HG03565 (cell line): ENCODE data around the gene AXL.

ENCODE experiments used
- ATAC-seq: cut with Tn5 transposase; IDR thresholded peaks from one replicate; pipeline ENCODE4 v1.9.1; 2021; ENCODE audit warnings: mild to moderate bottlenecking, moderate library complexity; ENCODE audit not compliant: unreplicated experiment

The AXL gene

DNA sequence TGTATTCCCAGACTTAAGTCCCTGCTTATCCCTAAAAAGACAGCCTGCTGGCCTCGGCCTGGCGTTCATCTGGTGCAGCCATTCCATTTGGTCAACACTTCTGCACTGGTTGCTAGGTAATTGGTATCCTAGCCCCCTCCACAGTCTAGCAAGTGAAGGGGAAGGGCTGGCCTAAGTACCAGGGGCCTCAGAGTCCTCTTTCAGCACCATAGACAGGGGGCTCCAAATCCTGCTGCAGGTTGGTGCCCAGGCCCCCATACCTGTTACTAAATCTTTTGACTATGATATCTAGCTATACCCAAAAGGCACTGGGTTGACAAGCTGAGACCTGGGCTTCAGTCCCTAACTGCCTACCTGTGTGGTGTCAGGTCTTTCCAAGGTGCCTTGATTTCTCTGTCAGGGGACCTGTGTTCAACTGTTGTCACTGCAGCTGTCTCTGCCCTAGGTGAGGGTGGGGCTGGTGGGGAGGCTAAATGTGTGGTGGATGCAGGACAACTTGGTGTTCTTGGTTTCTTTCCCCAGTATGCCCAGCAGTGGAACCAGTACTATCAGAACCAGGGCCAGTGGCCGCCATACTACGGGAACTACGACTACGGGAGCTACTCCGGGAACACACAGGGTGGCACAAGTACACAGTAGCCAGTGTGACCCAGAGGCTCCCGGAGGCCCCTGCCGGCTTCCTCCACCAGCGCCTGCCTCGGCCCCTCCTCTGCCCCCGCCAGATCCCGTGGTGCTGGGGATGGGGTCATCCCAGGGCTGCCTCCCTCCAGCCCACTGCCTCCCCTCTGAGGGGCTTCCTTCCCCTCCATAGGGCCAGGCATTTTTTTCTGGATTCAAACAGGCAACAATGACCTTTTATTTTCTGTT is 87.1 kb downstream of the AXL start:
- ATAC-seq, result no peak

DNA sequence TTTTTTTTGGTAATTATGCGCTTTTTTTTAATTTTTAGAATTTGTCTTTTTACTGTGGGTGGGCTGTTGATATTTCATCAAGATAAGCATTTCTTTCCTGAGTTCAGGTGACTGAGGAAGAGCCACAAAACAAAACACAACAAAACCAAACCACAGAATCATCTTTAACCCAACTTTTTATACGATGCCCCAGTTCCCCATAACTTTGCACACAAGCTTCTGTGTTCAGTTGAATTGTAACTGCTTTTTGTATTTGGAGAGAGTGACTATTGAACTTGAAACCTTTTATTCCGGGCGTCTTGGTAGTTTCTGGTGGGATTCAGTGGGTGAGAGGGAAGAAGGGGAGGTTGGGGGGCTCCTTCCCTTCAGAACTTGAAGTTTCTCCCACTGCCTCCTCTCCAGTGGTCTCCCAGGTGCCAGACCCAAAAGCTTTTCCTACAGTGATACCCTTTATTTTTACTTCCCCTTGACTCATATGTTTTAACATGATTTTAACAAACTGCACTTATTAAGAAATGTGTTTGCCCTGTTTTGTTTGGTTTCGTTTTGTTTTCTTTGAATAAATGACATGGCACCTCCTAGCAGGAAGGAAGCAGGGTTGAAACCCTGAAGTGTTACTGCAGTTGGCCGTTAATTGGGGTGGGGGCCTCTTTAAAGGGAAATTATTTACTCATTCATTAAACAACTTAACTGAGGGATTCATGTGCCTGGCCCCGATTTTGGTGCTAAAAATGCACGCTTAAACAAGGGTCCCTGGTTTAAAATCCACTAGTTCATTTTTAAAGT is 88.3 kb downstream of the AXL start:
- ATAC-seq, result no peak

DNA sequence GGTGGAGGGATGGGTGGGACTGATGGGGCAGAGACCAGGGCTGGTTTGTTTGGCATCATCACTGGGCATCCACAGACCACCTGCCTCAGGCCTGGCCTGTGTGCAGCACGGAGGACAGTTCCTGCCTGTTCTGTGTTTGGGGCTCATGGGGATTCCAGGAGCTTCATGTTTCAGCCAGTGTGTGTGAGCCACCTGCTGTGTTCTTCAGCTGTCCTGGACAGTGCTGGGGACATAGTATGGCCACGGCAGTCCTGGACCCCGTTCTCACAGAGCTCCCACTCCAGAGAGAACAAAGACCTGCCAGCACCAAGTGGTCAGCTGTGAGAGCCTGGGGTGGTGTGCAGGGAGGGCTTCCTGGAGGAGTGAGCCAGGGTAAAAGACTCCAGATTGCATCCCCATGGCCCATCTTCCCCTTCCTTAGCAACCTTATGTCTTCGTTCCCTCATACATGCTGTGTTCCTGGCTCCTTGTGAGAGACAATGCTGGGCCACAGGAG is 89.0 kb downstream of the AXL start:
- ATAC-seq, result no peak

DNA sequence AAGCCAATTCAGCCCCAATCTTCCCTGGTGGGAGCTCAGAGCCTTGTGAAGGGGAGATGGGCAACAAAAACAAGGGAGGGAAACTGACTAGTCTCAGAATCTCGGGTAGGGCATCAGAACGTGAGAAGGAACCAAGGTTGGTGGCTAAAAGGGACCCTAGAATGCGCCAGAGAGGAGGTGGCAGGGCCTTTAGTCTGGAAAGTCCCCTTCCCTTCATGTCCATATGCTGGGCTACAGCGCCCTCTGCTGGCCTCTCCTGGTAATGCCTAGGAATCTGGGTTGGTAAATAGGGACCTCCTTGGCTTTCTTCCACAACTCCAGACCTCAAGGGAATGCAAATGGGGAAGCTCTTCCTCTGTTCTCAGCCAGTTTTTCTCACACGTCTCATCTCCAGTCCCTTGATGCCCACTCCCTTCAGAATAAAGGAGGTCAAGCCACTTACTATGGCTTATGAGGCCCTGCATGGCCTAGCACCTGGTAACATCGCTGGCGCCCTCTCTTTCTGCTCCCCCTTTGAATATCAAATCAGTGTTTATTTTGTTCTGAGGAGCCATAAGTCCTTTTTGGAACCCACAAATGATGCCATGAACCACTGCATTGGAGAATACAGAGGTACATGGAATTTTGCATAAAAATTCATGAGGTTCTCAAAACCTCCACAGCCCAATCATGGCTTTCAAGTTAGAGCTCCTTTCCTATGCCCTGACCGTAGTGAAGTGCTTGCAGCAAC is 89.6 kb downstream of the AXL start:
- ATAC-seq, result no peak

DNA sequence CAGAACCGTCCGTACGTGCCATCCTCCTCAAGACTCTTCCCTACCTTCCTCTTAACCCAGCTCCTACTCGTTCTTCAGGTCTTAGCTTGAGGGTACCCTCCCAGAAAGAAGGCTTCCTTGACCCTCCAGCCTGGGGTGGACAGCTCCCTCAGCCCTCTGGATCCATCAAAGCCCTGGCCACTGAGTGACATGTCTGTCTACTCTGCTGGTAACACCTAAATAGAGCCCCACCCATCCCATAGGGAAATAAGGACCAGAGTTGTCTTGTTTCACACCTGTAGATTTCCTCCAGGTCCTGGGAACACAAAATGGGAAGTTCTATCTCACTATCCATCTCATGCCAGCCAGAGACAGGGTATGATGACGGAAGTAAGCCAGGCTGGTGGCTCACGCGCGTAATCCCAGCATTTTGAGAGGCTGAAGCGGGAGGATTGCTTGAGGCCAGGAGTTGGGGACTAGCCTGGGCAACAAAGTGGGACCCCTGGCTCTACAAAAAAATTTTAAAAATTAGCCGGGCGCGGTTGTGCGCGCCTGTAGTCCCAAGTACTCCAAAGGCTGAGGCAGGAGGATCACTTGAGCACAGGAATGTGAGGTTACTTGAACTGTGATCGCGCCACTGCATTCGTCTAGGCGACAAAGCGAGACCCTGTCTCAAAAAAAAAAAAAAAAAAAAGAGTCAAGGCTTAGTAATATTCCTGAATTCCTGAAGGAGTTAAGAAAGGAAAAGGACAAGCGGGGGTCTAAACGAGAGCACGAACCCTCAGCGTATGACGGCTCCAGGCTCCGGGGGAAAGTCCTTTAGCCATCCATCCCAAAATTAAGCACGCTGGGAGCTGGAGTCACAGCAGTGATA is 90.4 kb downstream of the AXL start:
- no peak for ATAC-seq

DNA sequence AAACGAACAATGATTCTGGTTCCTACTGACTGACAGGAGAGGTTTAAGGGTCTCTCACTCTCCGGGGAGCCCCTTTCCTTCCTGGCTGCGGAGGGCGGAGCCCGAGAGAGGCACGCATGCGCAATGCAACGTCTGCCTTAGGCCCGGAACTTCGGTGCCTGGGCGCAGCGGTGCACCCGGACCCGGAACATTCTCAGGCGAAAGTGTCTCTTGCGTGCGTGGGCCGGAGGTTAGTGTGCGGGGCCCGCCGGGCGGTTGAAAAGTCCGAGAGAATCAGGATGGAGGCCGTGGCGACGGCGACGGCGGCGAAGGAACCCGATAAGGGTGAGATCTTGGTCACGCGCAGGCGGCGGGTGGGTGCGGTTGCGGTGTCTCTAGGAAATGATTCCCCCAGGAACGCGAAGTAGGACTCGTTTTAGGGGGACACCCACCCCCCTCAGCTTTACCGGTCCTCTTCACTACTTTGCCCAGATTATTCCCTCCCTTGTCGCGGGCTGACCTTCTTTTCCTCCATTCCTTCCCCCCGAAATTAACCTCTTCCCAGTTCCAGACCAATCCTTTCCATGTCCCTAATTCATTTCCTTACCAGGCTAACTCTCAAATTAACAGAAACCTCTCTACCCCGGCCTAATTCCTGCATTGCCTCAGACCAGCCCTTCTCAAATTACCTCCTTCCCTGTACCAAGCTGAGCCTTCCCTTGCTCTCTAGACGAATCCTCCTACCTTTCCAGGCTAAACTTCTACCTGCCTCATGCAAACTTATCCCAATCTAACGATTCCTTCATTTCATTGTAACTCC is 91.2 kb downstream of the AXL start, which contains the start of gene CCDC97:
CCDC97 (plus strand) TSS at position 140 of the 799 bp plus-strand sequence; CDS start at position 279, 139 bp downstream.
- ATAC-seq, result peak; percentile 81

DNA sequence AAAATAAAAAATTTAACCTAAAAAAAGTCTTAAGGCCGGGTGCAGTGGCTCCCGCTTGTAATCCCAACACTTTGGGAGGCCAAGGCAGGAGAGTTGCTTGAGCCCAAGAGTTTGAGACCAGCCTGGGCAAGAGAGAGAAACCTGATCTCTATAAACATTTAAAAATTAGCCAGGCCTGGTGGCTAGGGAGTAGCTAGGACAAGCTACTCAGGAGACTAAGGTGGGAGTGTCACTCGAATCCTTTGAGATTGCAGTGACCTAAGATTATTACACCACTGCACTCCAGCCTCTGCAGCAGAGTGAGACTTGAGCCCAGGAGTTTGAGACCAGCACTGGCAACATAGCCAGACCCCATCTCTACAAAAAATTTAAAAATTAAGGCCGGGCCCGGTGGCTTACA is 92.0 kb downstream of the AXL start:
- no peak for ATAC-seq
